Measurements from ENCODE around the gene MAPK14. TPM values are rescaled to one million over a fixed set of nuclear protein-coding genes. Genes with fewer than 3 reads are reported as not detected.

MAPK14 gene
- total and polyA plus RNA-seq, 2 experiments from 2014 or later, result 26.8 to 45.0 TPM

GRCh38 chr6:36145495-36145894 is 117.9 kb downstream of the MAPK14 start:
- Histone ChIP-seq H3K9me3 (ENCODE audit: low read depth) (no peaks in the 10 kb centered on the region), H3K4me2 (ENCODE audit: unreplicated experiment) (no peak overlapping the region), H4K20me1 (ENCODE audit: insufficient read depth) (no peaks in the 10 kb centered on the region), H3K4me1 (ENCODE audit: insufficient read depth) (no peaks in the 10 kb centered on the region), H3K27ac (no peak overlapping the region), H3K9ac (no peak overlapping the region), H3K36me3 (ENCODE audit: low read depth) (no peaks in the 10 kb centered on the region), H3K27me3 (replicated peaks; ENCODE audit: insufficient read depth) (no peaks in the 10 kb centered on the region), H3F3A (ENCODE audit: insufficient read depth) (no peaks in the 10 kb centered on the region), H2AFZ (no peak overlapping the region), H3K79me2 (ENCODE audit: insufficient read depth) (no peaks in the 10 kb centered on the region), H3K9me2 (ENCODE audit: insufficient read depth) (no peaks in the 10 kb centered on the region), H3K4me3 (no peak overlapping the region)
- in situ Hi-C loops (cut with MboI), result no loop called here
- 36 to 66% methylated on average over 3 to 4 of the region's 4 CpGs for WGBS, 2 experiments (ENCODE audit: low coverage in 1 of 2, low lambda C conversion rate in 2 of 2, missing lambda C conversion rate in 2 of 2)
- no peak for TF ChIP-seq EZH2 (IDR thresholded peaks at IDR 0.05; ENCODE audit: insufficient read depth, poor library complexity, severe bottlenecking)
- TF ChIP-seq EZH2phosphoT487 (IDR thresholded peaks at IDR 0.05; ENCODE audit: insufficient read depth, low read depth), result no peak
- no peak for DNase-seq

GRCh38 chr6:36147294-36147693 is 119.7 kb downstream of the MAPK14 start:
- no peak for DNase-seq
- Histone ChIP-seq H3K79me2 (ENCODE audit: insufficient read depth) (no peaks in the 10 kb centered on the region), H3K27me3 (replicated peaks; ENCODE audit: insufficient read depth) (no peaks in the 10 kb centered on the region), H3K4me2 (ENCODE audit: unreplicated experiment) (no peak overlapping the region), H3K9me2 (ENCODE audit: insufficient read depth) (no peaks in the 10 kb centered on the region), H2AFZ (no peak overlapping the region), H3K9ac (no peak overlapping the region), H3K4me1 (ENCODE audit: insufficient read depth) (no peaks in the 10 kb centered on the region), H3F3A (ENCODE audit: insufficient read depth) (no peaks in the 10 kb centered on the region), H3K27ac (no peak overlapping the region), H3K9me3 (ENCODE audit: low read depth) (no peaks in the 10 kb centered on the region), H3K36me3 (ENCODE audit: low read depth) (no peaks in the 10 kb centered on the region), H4K20me1 (ENCODE audit: insufficient read depth) (no peaks in the 10 kb centered on the region), H3K4me3 (no peak overlapping the region)
- TF ChIP-seq EZH2phosphoT487 (IDR thresholded peaks at IDR 0.05; ENCODE audit: insufficient read depth, low read depth) (no peak), EZH2 (IDR thresholded peaks at IDR 0.05; ENCODE audit: insufficient read depth, poor library complexity, severe bottlenecking) (no peak)
- WGBS, 2 experiments (ENCODE audit: low coverage in 1 of 2, low lambda C conversion rate in 2 of 2, missing lambda C conversion rate in 2 of 2), result 87 to 92% methylated on average over 3 of the region's 3 CpGs
- in situ Hi-C loops (cut with MboI), result no loop called here

GRCh38 chr6:36149476-36149875 is 121.9 kb downstream of the MAPK14 start:
- Histone ChIP-seq H4K20me1 (ENCODE audit: insufficient read depth) (no peaks in the 10 kb centered on the region), H3K27ac (no peak overlapping the region), H3K9me3 (ENCODE audit: low read depth) (no peaks in the 10 kb centered on the region), H3F3A (ENCODE audit: insufficient read depth) (no peaks in the 10 kb centered on the region), H3K27me3 (replicated peaks; ENCODE audit: insufficient read depth) (no peaks in the 10 kb centered on the region), H3K36me3 (ENCODE audit: low read depth) (no peaks in the 10 kb centered on the region), H3K4me3 (no peak overlapping the region), H2AFZ (no peak overlapping the region), H3K4me2 (ENCODE audit: unreplicated experiment) (no peak overlapping the region), H3K9me2 (ENCODE audit: insufficient read depth) (no peaks in the 10 kb centered on the region), H3K79me2 (ENCODE audit: insufficient read depth) (no peaks in the 10 kb centered on the region), H3K9ac (no peak overlapping the region), H3K4me1 (ENCODE audit: insufficient read depth) (no peaks in the 10 kb centered on the region)
- no peak for DNase-seq
- in situ Hi-C loops (cut with MboI), result no loop called here
- no peak for TF ChIP-seq EZH2phosphoT487 (IDR thresholded peaks at IDR 0.05; ENCODE audit: insufficient read depth, low read depth)
- no peak for TF ChIP-seq EZH2 (IDR thresholded peaks at IDR 0.05; ENCODE audit: insufficient read depth, poor library complexity, severe bottlenecking)

- no peaks in the 10 kb centered on the region for H4K20me1 ChIP-seq (ENCODE audit: insufficient read depth)
- in situ Hi-C loops (cut with MboI), result no loop called here
- 0 out of 2 replicates have a peak overlapping the region, but pooled peaks have one; percentile 5 for H2AFZ ChIP-seq
- no peak overlapping the region for H3K9ac ChIP-seq
- DNase-seq, result no peak
- no peaks in the 10 kb centered on the region for H3K36me3 ChIP-seq (ENCODE audit: low read depth)
- no peak overlapping the region for H3K4me3 ChIP-seq
- TF ChIP-seq EZH2phosphoT487 (IDR thresholded peaks at IDR 0.05; ENCODE audit: insufficient read depth, low read depth) (no peak), EZH2 (IDR thresholded peaks at IDR 0.05; ENCODE audit: insufficient read depth, poor library complexity, severe bottlenecking) (no peak)
- H3K4me2 ChIP-seq (ENCODE audit: unreplicated experiment), result no peak overlapping the region
- H3K27ac ChIP-seq, result no peak overlapping the region
- no peaks in the 10 kb centered on the region for H3K9me2 ChIP-seq (ENCODE audit: insufficient read depth)
- H3F3A ChIP-seq (ENCODE audit: insufficient read depth), result no peaks in the 10 kb centered on the region
- no peaks in the 10 kb centered on the region for H3K79me2 ChIP-seq (ENCODE audit: insufficient read depth)
- no peaks in the 10 kb centered on the region for H3K27me3 ChIP-seq (replicated peaks; ENCODE audit: insufficient read depth)
- no peaks in the 10 kb centered on the region for H3K4me1 ChIP-seq (ENCODE audit: insufficient read depth)
- H3K9me3 ChIP-seq (ENCODE audit: low read depth), result no peaks in the 10 kb centered on the region
- 11 to 14% methylated on average over 3 of the region's 3 CpGs for WGBS, 2 experiments (ENCODE audit: low coverage in 1 of 2, low lambda C conversion rate in 2 of 2, missing lambda C conversion rate in 2 of 2)
These were observed 122.7 kb downstream of the MAPK14 start for GRCh38 chr6:36150283-36150682.

GRCh38 chr6:36154286-36154685 is 126.7 kb downstream of the MAPK14 start:
- H3K9me2 ChIP-seq (ENCODE audit: insufficient read depth), result no peaks in the 10 kb centered on the region
- H3K27ac ChIP-seq, result no peak overlapping the region

More at GRCh38 chr6:36154286-36154685, 126.7 kb downstream of the MAPK14 start:
- in situ Hi-C loops (cut with MboI), result no loop called here
- Histone ChIP-seq H3K79me2 (ENCODE audit: insufficient read depth) (no peaks in the 10 kb centered on the region), H3K4me3 (no peak overlapping the region), H3F3A (ENCODE audit: insufficient read depth) (no peaks in the 10 kb centered on the region), H3K4me2 (ENCODE audit: unreplicated experiment) (no peak overlapping the region), H2AFZ (no peak overlapping the region), H3K27me3 (replicated peaks; ENCODE audit: insufficient read depth) (no peaks in the 10 kb centered on the region), H4K20me1 (ENCODE audit: insufficient read depth) (no peaks in the 10 kb centered on the region), H3K9ac (no peak overlapping the region), H3K36me3 (ENCODE audit: low read depth) (no peaks in the 10 kb centered on the region), H3K9me3 (ENCODE audit: low read depth) (no peaks in the 10 kb centered on the region), H3K4me1 (ENCODE audit: insufficient read depth) (no peaks in the 10 kb centered on the region)
- TF ChIP-seq EZH2phosphoT487 (IDR thresholded peaks at IDR 0.05; ENCODE audit: insufficient read depth, low read depth) (no peak), EZH2 (IDR thresholded peaks at IDR 0.05; ENCODE audit: insufficient read depth, poor library complexity, severe bottlenecking) (no peak)
- WGBS, 2 experiments (ENCODE audit: low coverage in 1 of 2, low lambda C conversion rate in 2 of 2, missing lambda C conversion rate in 2 of 2), result 81 to 98% methylated on average over 2 of the region's 2 CpGs
- no peak for DNase-seq

All from GM23248 (cell line).